ENCODE data around the gene ALS2. TPM values are rescaled to one million over a fixed set of nuclear protein-coding genes. Genes with fewer than 3 reads are reported as not detected.

The ALS2 gene
- total RNA-seq, 4 donors from 2014 or later = 11.6 to 24.9 (median 19.1) TPM

- TF ChIP-seq POLR2AphosphoS5 (IDR thresholded peaks at IDR 0.05) (no peak), EP300 (IDR thresholded peaks at IDR 0.05) (no peak), POLR2A (IDR thresholded peaks at IDR 0.05) (no peak)
- TF ChIP-seq, protein P1, sequence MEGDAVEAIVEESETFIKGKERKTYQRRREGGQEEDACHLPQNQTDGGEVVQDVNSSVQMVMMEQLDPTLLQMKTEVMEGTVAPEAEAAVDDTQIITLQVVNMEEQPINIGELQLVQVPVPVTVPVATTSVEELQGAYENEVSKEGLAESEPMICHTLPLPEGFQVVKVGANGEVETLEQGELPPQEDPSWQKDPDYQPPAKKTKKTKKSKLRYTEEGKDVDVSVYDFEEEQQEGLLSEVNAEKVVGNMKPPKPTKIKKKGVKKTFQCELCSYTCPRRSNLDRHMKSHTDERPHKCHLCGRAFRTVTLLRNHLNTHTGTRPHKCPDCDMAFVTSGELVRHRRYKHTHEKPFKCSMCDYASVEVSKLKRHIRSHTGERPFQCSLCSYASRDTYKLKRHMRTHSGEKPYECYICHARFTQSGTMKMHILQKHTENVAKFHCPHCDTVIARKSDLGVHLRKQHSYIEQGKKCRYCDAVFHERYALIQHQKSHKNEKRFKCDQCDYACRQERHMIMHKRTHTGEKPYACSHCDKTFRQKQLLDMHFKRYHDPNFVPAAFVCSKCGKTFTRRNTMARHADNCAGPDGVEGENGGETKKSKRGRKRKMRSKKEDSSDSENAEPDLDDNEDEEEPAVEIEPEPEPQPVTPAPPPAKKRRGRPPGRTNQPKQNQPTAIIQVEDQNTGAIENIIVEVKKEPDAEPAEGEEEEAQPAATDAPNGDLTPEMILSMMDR (IDR thresholded peaks at IDR 0.05) = no peak
- WGBS = 54% methylated on average over 2 of the region's 2 CpGs
- H3K36me3 ChIP-seq = peaks cover 27% of the 10 kb centered on the region
- no peak for DNase-seq (ENCODE audit: low spot score in 2 of 2)
- H3K27ac ChIP-seq = no peak overlapping the region
- H3K4me1 ChIP-seq = peaks cover 7% of the 10 kb centered on the region
- no peaks in the 10 kb centered on the region for H3K27me3 ChIP-seq
- H3K4me3 ChIP-seq = no peak overlapping the region
- no peaks in the 10 kb centered on the region for H3K9me3 ChIP-seq
These were observed 82.8 kb downstream of the ALS2 start for GRCh38 chr2:201697899-201698298.

DNA sequence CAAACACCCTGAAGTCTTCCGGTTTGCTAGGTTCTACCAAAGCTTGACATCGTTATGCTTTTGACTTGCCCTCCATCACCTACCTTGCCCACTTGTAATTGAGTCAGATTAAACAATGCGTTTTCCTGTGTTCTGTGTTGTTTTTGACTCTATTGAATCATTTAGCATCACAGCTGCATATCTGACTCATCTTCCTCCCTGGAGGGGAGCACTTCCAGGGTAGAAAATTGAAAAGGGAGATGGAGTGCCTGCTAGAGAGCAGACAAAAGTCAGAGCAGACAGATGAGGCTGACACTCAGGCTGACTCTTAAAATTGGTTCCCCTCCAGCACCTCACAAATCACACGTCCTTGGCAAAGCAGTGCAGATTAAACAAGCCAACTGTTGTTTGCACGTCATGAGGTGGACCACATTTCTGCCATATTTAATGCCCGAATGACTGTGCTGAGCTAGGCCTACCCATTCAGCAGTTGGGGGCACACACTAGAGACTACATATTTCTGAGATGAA, 84.5 kb downstream of the ALS2 start:
- no peak overlapping the region for H3K4me3 ChIP-seq
- no peaks in the 10 kb centered on the region for H3K9me3 ChIP-seq
- H3K27ac ChIP-seq = no peak overlapping the region
- no peak for TF ChIP-seq POLR2AphosphoS5 (IDR thresholded peaks at IDR 0.05)
- TF ChIP-seq, protein P1 (IDR thresholded peaks at IDR 0.05) = no peak
- no peak for TF ChIP-seq POLR2A (IDR thresholded peaks at IDR 0.05)
- no peak for TF ChIP-seq EP300 (IDR thresholded peaks at IDR 0.05)
- 58% methylated on average over 6 of the region's 6 CpGs for WGBS
- H3K4me1 ChIP-seq = peaks cover 7% of the 10 kb centered on the region
- H3K36me3 ChIP-seq = peaks cover 10% of the 10 kb centered on the region
- DNase-seq (ENCODE audit: low spot score in 2 of 2) = no peak
- no peaks in the 10 kb centered on the region for H3K27me3 ChIP-seq

GRCh38 chr2:201685156-201685555, 95.6 kb downstream of the ALS2 start:
- Histone ChIP-seq H3K4me1 (no peaks in the 10 kb centered on the region), H3K36me3 (no peaks in the 10 kb centered on the region), H3K27ac (no peak overlapping the region), H3K9me3 (no peaks in the 10 kb centered on the region), H3K4me3 (no peak overlapping the region), H3K27me3 (no peaks in the 10 kb centered on the region)
- 94% methylated on average over 3 of the region's 3 CpGs for WGBS
- TF ChIP-seq, protein P1 (IDR thresholded peaks at IDR 0.05) = no peak
- TF ChIP-seq POLR2A (IDR thresholded peaks at IDR 0.05) (no peak), POLR2AphosphoS5 (IDR thresholded peaks at IDR 0.05) (no peak), EP300 (IDR thresholded peaks at IDR 0.05) (no peak)
- no peak for DNase-seq (ENCODE audit: low spot score in 2 of 2)

- no peak overlapping the region for H3K27ac ChIP-seq
- H3K27me3 ChIP-seq = no peaks in the 10 kb centered on the region
- WGBS = 58% methylated on average over 8 of the region's 9 CpGs
- H3K4me1 ChIP-seq = no peaks in the 10 kb centered on the region
- H3K9me3 ChIP-seq = no peaks in the 10 kb centered on the region
- no peak overlapping the region for H3K4me3 ChIP-seq
- DNase-seq (ENCODE audit: low spot score in 2 of 2) = no peak
- TF ChIP-seq POLR2A (IDR thresholded peaks at IDR 0.05) (no peak), POLR2AphosphoS5 (IDR thresholded peaks at IDR 0.05) (no peak), EP300 (IDR thresholded peaks at IDR 0.05) (no peak)
- TF ChIP-seq, protein P1 (IDR thresholded peaks at IDR 0.05) = no peak
- no peaks in the 10 kb centered on the region for H3K36me3 ChIP-seq
These were observed 100.0 kb downstream of the ALS2 start for GRCh38 chr2:201680743-201681142.

DNA sequence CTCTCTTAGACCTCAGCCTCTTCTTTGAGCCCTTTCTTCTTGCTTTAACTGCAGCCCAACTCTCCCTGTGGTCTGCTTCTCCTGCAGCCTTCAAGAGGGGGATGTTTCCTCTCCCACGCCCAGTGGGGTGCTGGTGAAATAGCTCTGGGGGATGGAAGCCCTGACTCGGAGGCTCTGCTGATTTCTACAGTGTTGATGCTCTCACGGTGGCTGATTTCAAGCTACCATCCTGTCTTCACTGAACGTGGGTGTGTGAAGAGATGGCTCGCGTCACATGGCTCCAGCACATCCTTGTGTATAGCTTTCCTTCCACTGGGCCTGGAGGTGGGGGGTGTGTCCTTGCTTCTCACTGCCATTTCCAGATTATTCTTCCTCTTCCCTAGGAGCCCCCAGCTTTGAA, 102.3 kb downstream of the ALS2 start:
- TF ChIP-seq POLR2A (IDR thresholded peaks at IDR 0.05) (no peak), EP300 (IDR thresholded peaks at IDR 0.05) (no peak), POLR2AphosphoS5 (IDR thresholded peaks at IDR 0.05) (no peak)
- TF ChIP-seq, protein P1 (IDR thresholded peaks at IDR 0.05) = no peak
- DNase-seq (ENCODE audit: low spot score in 2 of 2) = no peak
- no peaks in the 10 kb centered on the region for H3K27me3 ChIP-seq
- H3K4me1 ChIP-seq = no peaks in the 10 kb centered on the region
- H3K36me3 ChIP-seq = no peaks in the 10 kb centered on the region
- no peaks in the 10 kb centered on the region for H3K9me3 ChIP-seq
- 80% methylated on average over 6 of the region's 6 CpGs for WGBS
- H3K27ac ChIP-seq = no peak overlapping the region
- no peak overlapping the region for H3K4me3 ChIP-seq

Data from suprapubic skin (tissue), 4 donors.